K562 (cell line): ENCODE measurements around the gene PHACTR3.

Experiments
- EWSR1 ChIP-seq: fragments of 450-650 bp; IDR thresholded peaks from 2 replicates; pipeline ENCODE4 v1.6.1; 2018; ENCODE audit warnings: borderline replicate concordance, mild to moderate bottlenecking, low read depth, moderate library complexity; ENCODE audit not compliant: partially characterized antibody
- MYNN ChIP-seq, 2 experiments: sonication (generic); formaldehyde crosslinking in 1 of 2; IDR thresholded peaks; 2 replicates each; pipeline versions ENCODE4 v1.5.0 to v1.6.1; 2016 to 2020; ENCODE audit warnings: antibody characterized with exemption in 1 of 2, missing genetic modification reagents in 1 of 2
- POLR2AphosphoS5 ChIP-seq: IDR thresholded peaks from 2 replicates; pipeline ENCODE4 v1.6.1; 2011; ENCODE audit warnings: mild to moderate bottlenecking, low read depth, low read length, moderate library complexity; ENCODE audit not compliant: control insufficient read depth, insufficient read depth
- ZNF3 ChIP-seq: fragments of 250-450 bp; sonication (Bioruptor Pico); IDR thresholded peaks from 2 replicates; pipeline ENCODE4 v1.5.0; 2021; ENCODE audit warnings: mild to moderate bottlenecking, moderate library complexity

GRCh38 chr20:59603781-59604541 lies at the start of gene PHACTR3:
- TF ChIP-seq POLR2AphosphoS5 (no peak), ZNF3 (CRISPR knock-in tag) (no peak), MYNN (IDR thresholded peaks at IDR 0.05) (no peak), MYNN (CRISPR knock-in tag; IDR thresholded peaks at IDR 0.05) (no peak), EWSR1 (no peak)
